ENCODE data around the gene ZNF554. TPM values are rescaled to one million over a fixed set of nuclear protein-coding genes. Genes with fewer than 3 reads are reported as not detected.
A peak's percentile ranks its signal among the peaks of the same experiment; 100 is the strongest.
"Not testable (repeated sequence)": the region's sequence is repeated elsewhere in the genome, so short reads cannot be mapped to it uniquely, and the experiment has no call there.

Gene ZNF554
- total RNA-seq, 2 donors from 2014 or later = 0.89 to 2.9 TPM

DNA sequence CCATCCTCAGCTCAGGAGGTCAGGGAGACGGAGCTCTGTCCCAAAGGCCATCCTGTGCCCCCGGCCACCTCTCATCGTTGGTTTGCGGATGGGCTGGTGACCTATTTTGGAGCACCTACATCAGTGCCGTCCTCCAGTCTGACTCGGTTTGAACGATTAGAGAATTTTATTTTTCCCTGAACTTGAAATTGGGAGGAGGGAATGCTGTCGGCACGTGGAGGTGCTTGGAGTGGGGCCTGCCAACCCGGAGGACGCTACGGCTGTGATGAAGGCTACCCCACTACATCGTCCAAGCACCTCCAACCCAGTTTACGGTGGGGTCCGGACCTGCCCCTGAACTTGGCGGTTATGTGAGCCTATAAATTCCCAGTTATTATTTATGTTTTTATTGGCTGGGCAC is 3.0 kb upstream of the ZNF554 start:
- no peak for ATAC-seq
- Mint-ChIP-seq H3K9me3 (no peaks in the 10 kb centered on the region), H3K27ac (no peak overlapping the region), H3K4me1 (ENCODE audit: low read depth in 2 of 2) (peaks cover 0 to 4% of the 10 kb centered on the region in 2 donors), H3K36me3 (no peaks in the 10 kb centered on the region), H3K4me3 (no peak overlapping the region), H3K27me3 (peaks cover 0 to 4% of the 10 kb centered on the region in 2 donors)
- no peak for DNase-seq (ENCODE audit: low spot score)

GRCh38 chr19:2817237-2817829 is 2.3 kb upstream of the ZNF554 start:
- not testable (repeated sequence) for H3K27me3 Mint-ChIP-seq; ATAC-seq; DNase-seq (ENCODE audit: low spot score); H3K4me1 Mint-ChIP-seq (ENCODE audit: low read depth in 2 of 2); H3K4me3 Mint-ChIP-seq; H3K27ac Mint-ChIP-seq; H3K9me3 Mint-ChIP-seq; H3K36me3 Mint-ChIP-seq

GRCh38 chr19:2820112-2820702 is 539 bp downstream of the ZNF554 start:
- ATAC-seq (peak in 1 of 2 donors; percentile 41), DNase-seq (ENCODE audit: low spot score) (no peak)
- Mint-ChIP-seq H3K9me3 (no peaks in the 10 kb centered on the region), H3K4me1 (ENCODE audit: low read depth in 2 of 2) (peaks cover 0 to 4% of the 10 kb centered on the region in 2 donors), H3K4me3 (peak overlapping the region; percentile 70), H3K36me3 (no peaks in the 10 kb centered on the region), H3K27me3 (peaks cover 0 to 4% of the 10 kb centered on the region in 2 donors), H3K27ac (no peak overlapping the region)

GRCh38 chr19:2822846-2823245 is 3.2 kb downstream of the ZNF554 start:
- ATAC-seq = no peak
- no peak overlapping the region for H3K27ac Mint-ChIP-seq
- no peak overlapping the region for H3K4me3 Mint-ChIP-seq
- no peaks in the 10 kb centered on the region for H3K27me3 Mint-ChIP-seq
- H3K9me3 Mint-ChIP-seq = peaks cover 4% of the 10 kb centered on the region
- H3K36me3 Mint-ChIP-seq = no peaks in the 10 kb centered on the region
- H3K4me1 Mint-ChIP-seq (ENCODE audit: low read depth in 2 of 2) = peaks cover 0 to 5% of the 10 kb centered on the region in 2 donors
- no peak for DNase-seq (ENCODE audit: low spot score)

DNA sequence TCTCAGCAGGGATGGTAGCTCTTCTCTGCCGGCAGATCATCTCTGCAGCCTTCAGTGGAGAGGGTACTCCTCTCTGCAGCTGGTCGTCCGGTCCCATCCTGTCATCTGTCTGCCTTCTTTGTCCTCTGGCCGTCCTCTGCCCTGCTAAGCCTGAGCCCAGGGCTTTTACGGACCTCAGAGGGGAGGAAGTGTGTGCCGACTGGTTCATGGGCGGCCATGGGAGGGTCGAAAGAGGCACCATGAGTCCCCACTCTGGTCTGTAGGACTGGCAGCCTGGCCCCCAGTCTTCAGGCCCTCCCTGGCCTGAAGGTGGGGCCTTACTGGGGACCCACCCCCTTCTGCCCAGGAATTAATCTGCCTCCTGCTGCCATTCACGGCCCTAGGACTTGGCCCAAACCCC is 4.0 kb downstream of the ZNF554 start:
- ATAC-seq (no peak), DNase-seq (ENCODE audit: low spot score) (no peak)
- no peak overlapping the region for H3K4me3 Mint-ChIP-seq
- H3K27ac Mint-ChIP-seq = no peak overlapping the region
- no peaks in the 10 kb centered on the region for H3K27me3 Mint-ChIP-seq
- peaks cover 4% of the 10 kb centered on the region for H3K9me3 Mint-ChIP-seq
- H3K4me1 Mint-ChIP-seq (ENCODE audit: low read depth in 2 of 2) = peaks cover 0 to 8% of the 10 kb centered on the region in 2 donors
- H3K36me3 Mint-ChIP-seq = no peaks in the 10 kb centered on the region

DNA sequence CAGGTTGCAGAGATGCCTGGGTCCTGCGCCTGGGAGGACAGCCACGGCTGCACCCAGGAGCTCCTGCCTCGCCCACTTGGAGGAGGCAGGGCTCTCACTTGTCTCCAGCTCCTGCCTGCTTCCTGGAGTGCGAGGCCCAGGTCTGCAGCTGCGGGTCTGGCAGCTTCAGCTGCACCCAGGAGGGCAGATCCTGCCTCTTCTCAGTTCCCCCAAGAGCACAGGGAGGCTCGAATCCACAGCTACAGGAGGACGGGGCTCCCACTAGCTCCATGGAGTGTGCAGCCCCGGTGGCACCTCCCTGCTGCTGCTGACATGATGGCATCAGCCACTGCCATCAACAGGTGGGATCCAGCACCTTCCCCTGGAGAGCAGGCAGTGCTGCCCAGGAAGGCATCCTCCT is 4.5 kb downstream of the ZNF554 start:
- H3K36me3 Mint-ChIP-seq = no peaks in the 10 kb centered on the region
- DNase-seq (ENCODE audit: low spot score) = no peak
- H3K4me3 Mint-ChIP-seq = no peak overlapping the region
- H3K27me3 Mint-ChIP-seq = no peaks in the 10 kb centered on the region
- peaks cover 0 to 8% of the 10 kb centered on the region in 2 donors for H3K4me1 Mint-ChIP-seq (ENCODE audit: low read depth in 2 of 2)
- ATAC-seq = no peak
- peaks cover 4% of the 10 kb centered on the region for H3K9me3 Mint-ChIP-seq
- H3K27ac Mint-ChIP-seq = no peak overlapping the region

GRCh38 chr19:2827022-2827421 is 7.4 kb downstream of the ZNF554 start:
- Mint-ChIP-seq H3K9me3 (peaks cover 4% of the 10 kb centered on the region), H3K4me3 (no peak overlapping the region), H3K36me3 (no peaks in the 10 kb centered on the region), H3K4me1 (ENCODE audit: low read depth in 2 of 2) (peaks cover 0 to 8% of the 10 kb centered on the region in 2 donors), H3K27me3 (no peaks in the 10 kb centered on the region), H3K27ac (no peak overlapping the region)
- ATAC-seq = no peak
- no peak for DNase-seq (ENCODE audit: low spot score)

DNA sequence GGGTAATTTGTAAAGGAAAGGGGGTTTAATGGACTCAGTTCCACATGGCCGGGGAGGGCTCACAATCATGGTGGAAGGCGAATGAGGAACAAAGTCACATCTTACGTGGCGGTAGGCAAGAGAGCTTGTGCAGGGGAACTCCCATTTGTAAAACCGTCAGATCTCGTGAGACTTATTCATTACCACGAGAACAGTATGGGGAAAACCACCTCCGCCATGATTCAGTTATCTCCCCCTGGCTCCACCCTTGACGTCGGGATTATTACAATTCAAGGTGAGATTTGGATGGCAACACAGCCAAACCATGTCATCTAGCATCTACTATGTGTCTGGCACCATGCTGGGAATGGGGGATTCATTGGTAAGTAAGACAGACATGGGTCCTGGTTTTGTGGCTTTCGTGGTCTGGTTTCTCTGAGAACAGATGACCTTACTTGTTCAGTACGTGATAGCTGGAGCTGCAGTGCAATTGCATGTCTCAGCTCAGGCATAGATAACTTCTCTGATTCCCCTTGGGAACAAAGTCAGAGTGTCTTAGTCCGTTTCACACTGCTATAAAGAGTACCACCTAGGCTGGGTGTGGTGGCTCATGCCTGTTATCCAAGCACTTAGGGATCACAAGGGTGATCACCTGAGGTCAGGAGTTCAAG is 8.3 kb downstream of the ZNF554 start:
- H3K27me3 Mint-ChIP-seq = no peaks in the 10 kb centered on the region
- ATAC-seq (no peak), DNase-seq (ENCODE audit: low spot score) (no peak)
- peaks cover 4% of the 10 kb centered on the region for H3K36me3 Mint-ChIP-seq
- no peak overlapping the region for H3K4me3 Mint-ChIP-seq
- peaks cover 7% of the 10 kb centered on the region for H3K9me3 Mint-ChIP-seq
- H3K27ac Mint-ChIP-seq = no peak overlapping the region
- H3K4me1 Mint-ChIP-seq (ENCODE audit: low read depth in 2 of 2) = peaks cover 0 to 8% of the 10 kb centered on the region in 2 donors

DNA sequence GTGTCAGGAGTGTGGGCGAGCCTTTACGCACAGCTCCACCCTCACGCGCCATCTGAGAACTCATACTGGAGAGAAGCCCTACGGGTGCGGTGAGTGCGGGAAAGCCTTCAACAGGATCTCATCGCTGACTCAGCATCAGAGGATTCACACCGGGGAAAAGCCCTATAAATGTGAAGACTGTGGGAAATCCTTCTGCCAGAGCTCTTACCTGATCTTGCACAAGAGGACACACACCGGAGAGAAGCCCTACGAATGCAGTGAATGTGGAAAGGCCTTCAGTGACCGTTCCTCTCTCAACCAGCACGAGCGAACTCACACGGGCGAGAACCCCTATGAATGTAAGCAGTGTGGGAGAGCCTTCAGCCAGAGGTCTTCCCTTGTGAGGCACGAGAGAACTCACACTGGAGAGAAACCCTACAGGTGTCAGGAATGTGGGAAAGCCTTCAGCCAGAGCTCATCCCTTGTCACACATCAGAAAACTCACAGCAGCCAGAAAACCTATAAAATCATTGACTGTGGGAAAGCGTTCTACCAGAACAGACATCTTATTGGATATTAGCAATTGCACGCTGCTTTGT is 14.7 kb downstream of the ZNF554 start:
- ATAC-seq = no peak
- Mint-ChIP-seq H3K27ac (no peak overlapping the region), H3K4me1 (ENCODE audit: low read depth in 2 of 2) (no peaks in the 10 kb centered on the region), H3K9me3 (peaks cover 13% of the 10 kb centered on the region), H3K36me3 (peaks cover 30% of the 10 kb centered on the region), H3K4me3 (no peak overlapping the region), H3K27me3 (no peaks in the 10 kb centered on the region)
- DNase-seq (ENCODE audit: low spot score) = no peak

DNA sequence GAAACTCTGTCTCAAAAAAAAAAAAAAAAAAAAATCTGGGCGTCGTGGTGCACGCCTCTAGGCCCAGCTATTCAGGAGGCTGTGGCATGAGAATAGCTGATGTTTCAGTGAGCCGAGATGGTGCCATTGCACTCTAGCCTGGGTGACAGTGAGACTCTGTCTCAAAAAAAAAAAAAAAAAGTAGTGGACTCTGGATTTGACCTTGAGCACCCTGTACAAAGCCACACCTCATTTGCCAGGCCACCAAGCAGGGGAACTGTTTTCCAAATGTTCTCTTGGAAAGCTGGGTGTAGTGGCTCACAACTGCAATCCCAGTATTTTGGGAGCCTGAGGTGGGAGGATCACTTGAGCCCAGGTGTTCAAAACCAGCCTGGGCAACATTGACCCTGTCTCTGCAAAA is 17.8 kb downstream of the ZNF554 start:
- Mint-ChIP-seq H3K4me1 (ENCODE audit: low read depth in 2 of 2) (peaks cover 4 to 7% of the 10 kb centered on the region in 2 donors), H3K9me3 (peaks cover 13% of the 10 kb centered on the region), H3K27ac (no peak overlapping the region), H3K4me3 (no peak overlapping the region), H3K27me3 (no peaks in the 10 kb centered on the region), H3K36me3 (peaks cover 30% of the 10 kb centered on the region)
- DNase-seq (ENCODE audit: low spot score) = no peak
- ATAC-seq = no peak

DNA sequence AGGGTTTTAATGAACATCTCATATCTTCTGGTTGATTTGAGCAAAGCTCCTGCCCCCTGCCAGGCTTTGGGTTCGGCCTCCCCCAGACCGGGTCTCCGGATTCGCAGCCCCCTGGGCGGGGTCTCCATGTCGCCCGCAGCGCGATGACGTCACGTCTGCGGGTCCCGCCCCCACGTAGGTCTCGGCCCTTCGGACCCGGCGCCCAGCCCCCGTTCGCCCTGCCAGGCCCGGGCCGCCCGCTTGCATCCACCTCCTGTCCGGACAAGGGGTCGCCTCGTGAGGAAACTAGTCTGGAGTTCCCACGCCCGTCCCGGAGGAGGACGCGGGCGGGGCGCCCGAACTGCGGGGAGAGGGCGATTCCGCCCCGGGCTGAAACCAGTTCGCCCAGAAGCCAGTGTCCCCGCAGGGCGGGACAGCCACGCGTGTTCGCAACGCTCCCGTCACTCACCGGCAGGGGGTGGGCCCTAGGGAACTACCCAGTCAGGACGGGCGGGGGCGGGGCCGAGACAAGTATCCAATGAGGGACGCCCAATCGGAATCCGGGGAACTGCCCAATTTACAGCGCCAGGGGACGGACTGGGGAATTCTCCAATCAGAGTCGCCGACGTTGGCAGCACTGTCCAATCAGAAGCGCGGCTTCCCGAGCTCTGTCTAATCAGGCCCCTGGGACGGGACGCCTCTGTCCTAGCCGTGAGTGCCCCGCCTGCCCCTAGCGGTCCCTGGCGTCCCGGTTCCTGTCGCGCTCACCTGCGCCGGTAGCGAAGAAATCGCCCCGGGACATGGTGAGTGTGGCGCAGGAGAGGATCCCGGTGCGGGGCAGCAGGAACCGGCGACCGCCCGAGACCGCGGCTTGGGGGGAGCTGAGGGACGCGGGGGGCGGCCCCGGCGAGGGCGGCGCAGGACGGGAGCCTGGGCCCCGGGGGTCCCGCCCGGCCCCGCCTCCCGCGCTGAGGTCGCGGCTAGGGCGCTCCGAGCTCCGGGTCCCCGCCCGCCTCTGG is 21.4 kb downstream of the ZNF554 start, which contains the start of gene ZNF555:
TSS of gene ZNF555 (plus strand) at position 682 of the 998 bp plus-strand sequence. CDS start at position 780, 98 bp downstream.
- H3K27ac Mint-ChIP-seq = peak within 1 kb of the TSS; percentile 80 to 84
- peaks cover 14% of the 10 kb centered on the region for H3K36me3 Mint-ChIP-seq
- H3K27me3 Mint-ChIP-seq = no peaks in the 10 kb centered on the region
- peak; percentile 99 for ATAC-seq
- H3K4me3 Mint-ChIP-seq = peak within 1 kb of the TSS; percentile 84
- H3K4me1 Mint-ChIP-seq (ENCODE audit: low read depth in 2 of 2) = peaks cover 7 to 8% of the 10 kb centered on the region in 2 donors
- peaks cover 6% of the 10 kb centered on the region for H3K9me3 Mint-ChIP-seq
- peak; percentile 98 for DNase-seq (ENCODE audit: low spot score)

- Mint-ChIP-seq H3K9me3 (no peaks in the 10 kb centered on the region), H3K4me3 (peak overlapping the region; percentile 63), H3K27ac (peak overlapping the region in 1 of 2 donors; percentile 74), H3K4me1 (ENCODE audit: low read depth in 2 of 2) (peaks cover 7 to 8% of the 10 kb centered on the region in 2 donors), H3K36me3 (peaks cover 5% of the 10 kb centered on the region), H3K27me3 (no peaks in the 10 kb centered on the region)
- DNase-seq (ENCODE audit: low spot score) = no peak
- no peak for ATAC-seq
Measured at GRCh38 chr19:2841855-2842574, 22.3 kb downstream of the ZNF554 start.

DNA sequence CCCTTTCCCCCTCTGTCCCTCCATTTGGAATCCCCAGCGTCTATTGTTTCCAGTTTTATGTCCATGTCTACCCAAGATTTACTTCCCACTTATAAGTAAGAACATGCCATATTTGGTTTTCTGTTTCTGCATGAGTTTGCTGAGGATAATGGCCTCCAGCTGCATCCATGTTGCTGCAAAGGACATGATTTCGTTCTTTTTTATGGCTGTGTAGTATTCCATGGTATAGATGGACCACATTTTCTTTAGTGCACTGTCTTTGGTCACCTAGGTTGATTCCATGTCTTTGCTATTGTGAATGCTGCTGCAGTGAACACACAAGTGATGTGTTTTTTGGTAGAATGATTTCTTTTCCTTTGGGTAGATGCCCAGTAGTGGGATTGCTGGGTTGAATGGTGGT is 25.4 kb downstream of the ZNF554 start:
- DNase-seq (ENCODE audit: low spot score) = no peak
- no peak for ATAC-seq

More for the DNA sequence above, 25.4 kb downstream of the ZNF554 start:
- Mint-ChIP-seq H3K4me1 (ENCODE audit: low read depth in 2 of 2) (peaks cover 10 to 13% of the 10 kb centered on the region in 2 donors), H3K27ac (no peak overlapping the region), H3K4me3 (no peak overlapping the region), H3K9me3 (peaks cover under 1% of the 10 kb centered on the region), H3K27me3 (no peaks in the 10 kb centered on the region), H3K36me3 (peaks cover 9% of the 10 kb centered on the region)

All from natural killer cell treated with Interleukin-12 subunit alpha and Interleukin-12 subunit beta and Interleukin-15 and Interleukin-18, amount 100 ng/mL, for 72 hours (primary cell).